HEK293T (cell line): Measurements from ENCODE around the gene SLK.

ENCODE experiments used
- CTCF ChIA-PET: fragments of 350-600 bp; formaldehyde crosslinking; extraction: SDS; loops from one replicate; lab custom pipeline; 2021; ENCODE audit warnings: antibody characterized with exemption, inconsistent platforms; lab: Yijun Ruan, JAX
- POLR2A ChIA-PET: fragments of 350-600 bp; formaldehyde crosslinking; extraction: SDS; loops from one replicate; lab custom pipeline; 2020; ENCODE audit warnings: antibody characterized with exemption, inconsistent platforms; lab: Yijun Ruan, JAX
- DNase-seq: peaks from one replicate; pipeline ENCODE4 v3.0.0; 2012; ENCODE audit warnings: mixed read lengths; ENCODE audit errors: extremely low spot score
- ARNT ChIP-seq: fragments of 450-650 bp; IDR thresholded peaks from 2 replicates; pipeline ENCODE4 v1.6.1; 2017; ENCODE audit warnings: mild to moderate bottlenecking
- BHLHE40 ChIP-seq: fragments of 450-650 bp; IDR thresholded peaks from 2 replicates; pipeline ENCODE4 v1.6.1; 2016; ENCODE audit warnings: mild to moderate bottlenecking, moderate library complexity, borderline replicate concordance
- CTBP1 ChIP-seq: fragments of 450-650 bp; IDR thresholded peaks from 2 replicates; pipeline ENCODE4 v1.6.1; 2016; ENCODE audit warnings: borderline replicate concordance
- ELF4 ChIP-seq: fragments of 450-650 bp; IDR thresholded peaks from 2 replicates; pipeline ENCODE4 v1.6.1; 2017; ENCODE audit warnings: antibody characterized with exemption
- FOXA1 ChIP-seq: fragments of 450-650 bp; IDR thresholded peaks from 2 replicates; pipeline ENCODE4 v1.6.1; 2016; ENCODE audit warnings: mild to moderate bottlenecking
- FOXK2 ChIP-seq: fragments of 450-650 bp; IDR thresholded peaks from 2 replicates; pipeline ENCODE4 v1.6.1; 2016; ENCODE audit warnings: mild to moderate bottlenecking
- FOXM1 ChIP-seq: fragments of 450-650 bp; IDR thresholded peaks from 2 replicates; pipeline ENCODE4 v1.6.1; 2017; ENCODE audit warnings: mild to moderate bottlenecking, borderline replicate concordance
- HDGF ChIP-seq: fragments of 450-650 bp; IDR thresholded peaks from 2 replicates; pipeline ENCODE4 v1.6.1; 2017; ENCODE audit warnings: antibody characterized with exemption, borderline replicate concordance
- L3MBTL2 ChIP-seq: fragments of 450-650 bp; conservative IDR thresholded peaks from 2 replicates; pipeline ENCODE4 v1.6.1; 2016; ENCODE audit warnings: mild to moderate bottlenecking
- LEF1 ChIP-seq: fragments of 450-650 bp; IDR thresholded peaks from 2 replicates; pipeline ENCODE4 v1.6.1; 2017; ENCODE audit warnings: mild to moderate bottlenecking, borderline replicate concordance
- NFRKB ChIP-seq: fragments of 450-650 bp; IDR thresholded peaks from 2 replicates; pipeline ENCODE4 v1.6.1; 2016; ENCODE audit warnings: mild to moderate bottlenecking, moderate library complexity
- PKNOX1 ChIP-seq: fragments of 450-650 bp; IDR thresholded peaks from 2 replicates; pipeline ENCODE4 v1.6.1; 2016
- SP1 ChIP-seq: fragments of 450-650 bp; IDR thresholded peaks from 2 replicates; pipeline ENCODE4 v1.6.1; 2017
- SUZ12 ChIP-seq: fragments of 450-650 bp; IDR thresholded peaks from 2 replicates; pipeline ENCODE4 v1.6.1; 2016; ENCODE audit warnings: mild to moderate bottlenecking
- TARDBP ChIP-seq: fragments of 450-650 bp; IDR thresholded peaks from 2 replicates; pipeline ENCODE4 v1.6.1; 2016
- ZNF384 ChIP-seq: fragments of 450-650 bp; IDR thresholded peaks from 2 replicates; pipeline ENCODE4 v1.6.1; 2016

SLK gene

GRCh38 chr10:103990121-103990520 is 23.2 kb downstream of the SLK start:
- CTCF ChIA-PET = interaction anchor here (0.9 kb wide), 1 partner anchor 102 kb away, joined by 5 read pairs; no protein-coding TSS in a partner anchor
- TF ChIP-seq ELF4 (no peak), L3MBTL2 (no peak), LEF1 (no peak), FOXM1 (no peak), NFRKB (no peak), SP1 (no peak), SUZ12 (no peak), CTBP1 (no peak), TARDBP (no peak), HDGF (no peak), FOXA1 (no peak), BHLHE40 (no peak), ZNF384 (no peak), ARNT (no peak), PKNOX1 (no peak), FOXK2 (no peak)
- POLR2A ChIA-PET = no interaction called here
- DNase-seq = no peak

GRCh38 chr10:103990531-103990930 is 23.6 kb downstream of the SLK start:
- CTCF ChIA-PET = no interaction called here
- DNase-seq = no peak
- POLR2A ChIA-PET = no interaction called here
- no peak for TF ChIP-seq ZNF384
- no peak for TF ChIP-seq HDGF
- TF ChIP-seq LEF1 = no peak
- TF ChIP-seq NFRKB = no peak
- no peak for TF ChIP-seq TARDBP
- TF ChIP-seq SUZ12 = no peak
- no peak for TF ChIP-seq FOXM1
- no peak for TF ChIP-seq FOXK2
- no peak for TF ChIP-seq FOXA1
- TF ChIP-seq SP1 = no peak
- no peak for TF ChIP-seq BHLHE40
- TF ChIP-seq PKNOX1 = no peak
- TF ChIP-seq L3MBTL2 = no peak
- no peak for TF ChIP-seq ARNT

DNA sequence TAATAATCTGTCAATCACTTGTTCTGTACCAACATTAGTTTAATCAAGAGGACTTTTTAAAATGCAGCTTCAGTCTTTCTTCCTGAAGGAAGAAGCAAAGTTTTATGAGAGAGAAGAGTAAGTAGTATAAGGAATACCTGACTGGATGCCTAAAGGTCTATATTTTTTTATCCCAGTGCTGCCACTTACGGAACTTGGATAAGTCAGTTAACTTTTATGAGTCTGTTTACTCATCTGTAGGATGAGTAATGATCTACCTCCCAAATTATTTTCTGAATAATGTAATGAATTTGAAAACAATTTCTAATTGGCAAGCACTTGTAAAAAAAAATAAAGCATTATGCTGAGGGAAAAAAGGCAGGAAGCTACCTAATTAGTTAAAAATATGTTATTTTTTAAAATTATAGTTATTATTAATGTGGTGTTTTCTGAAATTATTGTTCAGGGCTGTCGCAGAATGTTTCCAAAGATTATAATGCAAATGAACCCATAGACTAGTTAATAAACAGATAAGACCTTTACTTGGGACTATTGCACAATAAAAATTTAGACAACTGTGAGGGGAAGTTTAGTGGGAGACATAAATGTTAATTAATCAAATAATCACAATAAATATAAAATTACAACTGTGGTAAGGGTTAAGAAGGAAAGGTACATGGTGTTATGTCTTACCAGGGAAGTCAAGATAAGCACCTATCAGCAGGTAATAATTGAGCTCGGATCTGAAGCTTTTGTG is 24.6 kb downstream of the SLK start:
- ChIA-PET POLR2A (no interaction called here), CTCF (interaction anchor here (0.6 kb wide), 1 partner anchor 130 kb away, joined by 3 read pairs; the partner anchor contains the start of gene SFR1)
- TF ChIP-seq NFRKB = no peak
- TF ChIP-seq SUZ12 = no peak
- TF ChIP-seq FOXA1 = no peak
- no peak for TF ChIP-seq FOXM1
- no peak for TF ChIP-seq ARNT
- TF ChIP-seq HDGF = no peak
- no peak for TF ChIP-seq BHLHE40
- TF ChIP-seq SP1 = no peak
- TF ChIP-seq ELF4 = no peak
- no peak for TF ChIP-seq TARDBP
- TF ChIP-seq LEF1 = no peak
- no peak for TF ChIP-seq CTBP1
- TF ChIP-seq FOXK2 = no peak
- TF ChIP-seq ZNF384 = no peak
- no peak for TF ChIP-seq PKNOX1
- TF ChIP-seq L3MBTL2 = no peak
- no peak for DNase-seq

GRCh38 chr10:103995134-103995533 is 28.2 kb downstream of the SLK start:
- TF ChIP-seq L3MBTL2 (no peak), NFRKB (no peak), FOXA1 (no peak), ZNF384 (no peak), SUZ12 (no peak), FOXM1 (no peak), ARNT (no peak), ELF4 (no peak), SP1 (no peak), LEF1 (no peak), HDGF (no peak), TARDBP (no peak), BHLHE40 (no peak), PKNOX1 (no peak)
- POLR2A ChIA-PET = no interaction called here
- CTCF ChIA-PET = interaction anchor here (0.6 kb wide), 1 partner anchor 31 kb away, joined by 4 read pairs; no protein-coding TSS in a partner anchor

GRCh38 chr10:103998805-103999204 is 31.9 kb downstream of the SLK start:
- no peak for DNase-seq
- CTCF ChIA-PET = no interaction called here
- TF ChIP-seq CTBP1 (no peak), FOXM1 (no peak), FOXA1 (no peak), HDGF (no peak), SUZ12 (no peak), TARDBP (no peak), SP1 (no peak), ARNT (no peak), FOXK2 (no peak), BHLHE40 (no peak), ZNF384 (no peak), PKNOX1 (no peak), ELF4 (no peak), L3MBTL2 (no peak), LEF1 (no peak), NFRKB (no peak)
- POLR2A ChIA-PET = no interaction called here

More at GRCh38 chr10:103995134-103995533, 28.2 kb downstream of the SLK start:
- no peak for DNase-seq
